HUES64 (cell line): ENCODE measurements around the gene APBA2.

Experiments
- H3K27ac ChIP-seq: 2 replicates; pipeline ENCODE4 v1.7.0; 2013; ENCODE audit warnings: low read depth, low read length, inconsistent platforms
- H3K27me3 ChIP-seq: 2 replicates; pipeline ENCODE4 v1.6.1; 2013; ENCODE audit warnings: mild to moderate bottlenecking, low read length; ENCODE audit not compliant: insufficient read depth
- H3K36me3 ChIP-seq: 2 replicates; pipeline ENCODE4 v1.6.1; 2013; ENCODE audit warnings: mild to moderate bottlenecking, low read length; ENCODE audit not compliant: insufficient read depth
- H3K4me1 ChIP-seq: 2 replicates; pipeline ENCODE4 v1.6.1; 2013; ENCODE audit warnings: mild to moderate bottlenecking, low read length, moderate library complexity; ENCODE audit not compliant: insufficient read depth
- H3K4me3 ChIP-seq: 2 replicates; pipeline ENCODE4 v1.5.1; 2013; ENCODE audit warnings: mild to moderate bottlenecking, low read length, moderate library complexity
- H3K9ac ChIP-seq: 2 replicates; pipeline ENCODE4 v1.6.1; 2013; ENCODE audit warnings: mild to moderate bottlenecking, low read depth, low read length
- H3K9me3 ChIP-seq: 2 replicates; pipeline ENCODE4 v1.6.1; 2013; ENCODE audit warnings: low read depth, low read length; ENCODE audit not compliant: insufficient read depth
- WGBS: fragments of 150-250, 120-280 bp; methylation state at CpG from one replicate; pipeline ENCODE4 v1.1.7; 2013; ENCODE audit warnings: missing lambda C conversion rate; 5-methylcytosine and 5-hydroxymethylcytosine counted together

The APBA2 gene

GRCh38 chr15:29110176-29110575 lies 224.4 kb downstream of the APBA2 start:
- 90% methylated on average over 5 of the region's 5 CpGs for WGBS
- H3K9me3 ChIP-seq = no peaks in the 10 kb centered on the region

GRCh38 chr15:29110733-29111132 lies 225.0 kb downstream of the APBA2 start:
- Histone ChIP-seq H3K27ac (no peak overlapping the region), H3K4me1 (peaks cover 7% of the 10 kb centered on the region; the same call in 1 of the 2 replicates), H3K9me3 (no peaks in the 10 kb centered on the region), H3K27me3 (peaks cover 4% of the 10 kb centered on the region; the same call in 1 of the 2 replicates), H3K9ac (no peak overlapping the region), H3K36me3 (0 out of 2 replicates have a peak, but pooled peaks cover 2% of the 10 kb centered on the region), H3K4me3 (no peak overlapping the region)
- 94% methylated on average over 9 of the region's 9 CpGs for WGBS

More at GRCh38 chr15:29110176-29110575, 224.4 kb downstream of the APBA2 start:
- Histone ChIP-seq H3K4me1 (peaks cover 4% of the 10 kb centered on the region; the same call in 1 of the 2 replicates), H3K27me3 (no peaks in the 10 kb centered on the region), H3K36me3 (0 out of 2 replicates have a peak, but pooled peaks cover 7% of the 10 kb centered on the region), H3K4me3 (no peak overlapping the region), H3K9ac (no peak overlapping the region), H3K27ac (no peak overlapping the region)

- Histone ChIP-seq H3K9me3 (no peaks in the 10 kb centered on the region), H3K36me3 (no peaks in the 10 kb centered on the region), H3K9ac (no peak overlapping the region), H3K27ac (no peak overlapping the region), H3K4me3 (no peak overlapping the region), H3K27me3 (peaks cover 5% of the 10 kb centered on the region; the same call in 1 of the 2 replicates), H3K4me1 (peaks cover 8% of the 10 kb centered on the region; the same call in 1 of the 2 replicates)
- WGBS = 93% methylated on average over 13 of the region's 13 CpGs
Observed at GRCh38 chr15:29111705-29112281, 226.0 kb downstream of the APBA2 start.

GRCh38 chr15:29113336-29114220 lies 227.8 kb downstream of the APBA2 start:
- Histone ChIP-seq H3K27me3 (peaks cover 5% of the 10 kb centered on the region; the same call in 1 of the 2 replicates), H3K27ac (no peak overlapping the region), H3K4me1 (peaks cover 8% of the 10 kb centered on the region; the same call in 1 of the 2 replicates), H3K9ac (no peak overlapping the region), H3K4me3 (no peak overlapping the region), H3K36me3 (no peaks in the 10 kb centered on the region), H3K9me3 (no peaks in the 10 kb centered on the region)
- 92% methylated on average over 37 of the region's 37 CpGs for WGBS

- peaks cover 5% of the 10 kb centered on the region; the same call in 1 of the 2 replicates for H3K27me3 ChIP-seq
- peaks cover 8% of the 10 kb centered on the region; the same call in 1 of the 2 replicates for H3K4me1 ChIP-seq
- H3K36me3 ChIP-seq = no peaks in the 10 kb centered on the region
- no peaks in the 10 kb centered on the region for H3K9me3 ChIP-seq
- 60% methylated on average over 18 of the region's 18 CpGs for WGBS
- H3K9ac ChIP-seq = no peak overlapping the region
- H3K4me3 ChIP-seq = no peak overlapping the region
- H3K27ac ChIP-seq = no peak overlapping the region
Observed at GRCh38 chr15:29114221-29115092, 228.7 kb downstream of the APBA2 start.

GRCh38 chr15:29115093-29115991 lies 229.6 kb downstream of the APBA2 start:
- H3K27ac ChIP-seq = no peak overlapping the region
- H3K9me3 ChIP-seq = no peaks in the 10 kb centered on the region
- H3K4me3 ChIP-seq = peak overlapping the region; percentile 65
- H3K27me3 ChIP-seq = peaks cover 5% of the 10 kb centered on the region; the same call in 1 of the 2 replicates
- peaks cover 8% of the 10 kb centered on the region; the same call in 1 of the 2 replicates for H3K4me1 ChIP-seq
- H3K9ac ChIP-seq = peak overlapping the region; percentile 67
- WGBS = 6% methylated on average over 46 of the region's 46 CpGs
- no peaks in the 10 kb centered on the region for H3K36me3 ChIP-seq

DNA sequence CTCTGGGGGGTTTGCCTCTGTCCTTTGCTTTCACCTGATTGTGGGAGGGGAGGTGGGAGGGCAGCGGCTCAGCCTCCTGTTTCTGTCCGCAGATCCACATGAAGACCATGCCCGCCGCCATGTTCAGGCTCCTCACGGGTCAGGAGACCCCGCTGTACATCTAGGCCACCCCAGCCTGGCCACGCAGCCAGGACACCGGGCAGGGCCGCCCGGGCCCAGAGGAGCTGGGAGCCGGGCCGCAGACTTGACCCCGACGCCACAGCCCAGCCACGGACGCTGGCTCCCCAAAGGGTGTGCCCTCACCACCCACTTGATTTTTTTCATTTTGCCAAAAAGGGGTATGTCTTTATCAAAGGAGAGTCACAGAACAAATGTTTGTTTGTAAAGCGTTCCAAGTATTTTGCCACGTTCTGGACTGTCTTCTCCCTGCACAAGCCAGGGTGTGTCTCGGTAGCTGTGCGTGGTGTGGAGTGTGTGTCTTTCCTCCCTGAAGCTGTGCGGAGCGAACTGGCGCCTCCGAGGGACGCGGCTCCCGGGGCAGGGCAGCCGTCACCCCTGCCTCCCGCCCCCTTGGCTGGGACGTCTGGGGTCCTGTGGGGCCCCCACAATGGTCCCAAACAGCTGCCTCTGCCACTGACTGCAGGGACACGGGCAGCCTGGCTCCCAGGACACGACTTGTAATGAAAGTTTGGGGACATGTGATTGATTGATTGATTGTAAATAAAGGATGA lies 231.4 kb downstream of the APBA2 start:
- 95% methylated on average over 32 of the region's 32 CpGs for WGBS

DNA sequence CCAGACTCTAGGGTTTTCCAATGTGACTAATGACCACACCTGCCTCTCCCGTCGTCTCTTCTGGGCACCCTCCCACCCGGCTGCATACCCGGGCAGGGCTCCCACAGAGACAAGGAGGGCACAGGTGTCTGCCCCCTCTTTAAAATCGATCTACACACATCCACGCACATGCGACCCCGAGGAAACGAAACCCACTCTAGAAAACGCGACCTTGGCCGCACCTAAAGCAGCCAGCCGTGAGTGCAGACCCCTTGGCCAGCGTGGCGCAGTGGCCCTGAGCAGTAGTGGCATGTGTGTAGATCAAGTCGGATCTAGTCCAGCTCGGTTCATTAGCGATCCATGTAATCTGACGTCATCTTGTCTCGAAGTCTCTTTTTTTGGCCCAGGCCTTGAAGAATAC lies 232.0 kb downstream of the APBA2 start:
- Histone ChIP-seq H3K4me3 (no peak overlapping the region), H3K27me3 (peaks cover 5% of the 10 kb centered on the region; the same call in 1 of the 2 replicates), H3K4me1 (peaks cover 8% of the 10 kb centered on the region; the same call in 1 of the 2 replicates), H3K9me3 (no peaks in the 10 kb centered on the region), H3K36me3 (no peaks in the 10 kb centered on the region), H3K9ac (no peak overlapping the region), H3K27ac (no peak overlapping the region)
- 95% methylated on average over 20 of the region's 20 CpGs for WGBS

More for the DNA sequence above, 231.4 kb downstream of the APBA2 start:
- no peak overlapping the region for H3K9ac ChIP-seq
- no peak overlapping the region for H3K4me3 ChIP-seq
- H3K27ac ChIP-seq = no peak overlapping the region
- H3K9me3 ChIP-seq = no peaks in the 10 kb centered on the region
- H3K36me3 ChIP-seq = no peaks in the 10 kb centered on the region
- peaks cover 8% of the 10 kb centered on the region; the same call in 1 of the 2 replicates for H3K4me1 ChIP-seq
- peaks cover 5% of the 10 kb centered on the region; the same call in 1 of the 2 replicates for H3K27me3 ChIP-seq

DNA sequence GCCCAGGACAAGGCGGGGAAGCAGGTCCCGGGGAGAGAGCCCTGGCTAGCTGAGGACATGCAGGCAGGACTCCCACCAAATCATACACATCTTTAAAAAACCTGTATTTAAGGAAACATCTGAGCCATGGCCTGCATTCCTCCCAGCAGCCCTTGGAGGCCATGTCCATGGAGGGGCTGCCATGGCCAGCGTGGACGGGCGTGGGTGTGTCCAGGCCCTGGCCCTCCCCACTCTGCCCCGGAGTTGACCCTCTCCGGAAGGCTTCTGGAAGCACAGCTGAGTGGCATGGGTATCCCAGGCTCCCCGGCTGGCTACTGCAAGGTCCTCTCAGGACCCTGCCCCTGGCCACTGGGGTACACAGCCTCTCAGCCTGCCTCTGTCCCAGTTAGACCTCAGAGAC lies 234.1 kb downstream of the APBA2 start:
- H3K4me1 ChIP-seq = peaks cover 5% of the 10 kb centered on the region; the same call in 1 of the 2 replicates
- no peak overlapping the region for H3K4me3 ChIP-seq
- peaks cover 5% of the 10 kb centered on the region; the same call in 1 of the 2 replicates for H3K27me3 ChIP-seq
- H3K9me3 ChIP-seq = no peaks in the 10 kb centered on the region
- H3K36me3 ChIP-seq = no peaks in the 10 kb centered on the region
- 70% methylated on average over 8 of the region's 8 CpGs for WGBS
- no peak overlapping the region for H3K27ac ChIP-seq
- no peak overlapping the region for H3K9ac ChIP-seq
